HepG2 (cell line): Measurements from ENCODE around the gene TNS4. TPM values are rescaled to one million over a fixed set of nuclear protein-coding genes. Genes with fewer than 3 reads are reported as not detected.

Experiments
- ATF1 ChIP-seq: IDR thresholded peaks from 2 replicates; pipeline ENCODE4 v1.6.1; 2016; ENCODE audit warnings: mild to moderate bottlenecking, control low read depth
- CREM ChIP-seq, 2 experiments: sonication (generic) in 1 of 2; formaldehyde crosslinking in 1 of 2; IDR thresholded peaks; 2 replicates each; pipeline versions ENCODE4 v1.4.0 to v1.6.1; 2016 to 2020; ENCODE audit warnings: antibody characterized with exemption in 1 of 2, mild to moderate bottlenecking in 1 of 2, missing genetic modification reagents in 1 of 2
- FOXK2 ChIP-seq: fragments of 450-650 bp; IDR thresholded peaks from 2 replicates; pipeline ENCODE4 v1.6.1; 2016
- HNRNPUL1 ChIP-seq: fragments of 200-400 bp; formaldehyde crosslinking; IDR thresholded peaks from 2 replicates; pipeline ENCODE4 v1.6.1; 2017; ENCODE audit warnings: low read depth, mild to moderate bottlenecking, low read length, moderate library complexity
- IKZF4 ChIP-seq: sonication (generic); formaldehyde crosslinking; IDR thresholded peaks from 2 replicates; pipeline ENCODE4 v1.5.1; 2020; ENCODE audit warnings: borderline replicate concordance, mild to moderate bottlenecking, low read depth, missing genetic modification reagents; ENCODE audit errors: not compliant biosample characterization
- IRF2 ChIP-seq: IDR thresholded peaks from 2 replicates; pipeline ENCODE4 v1.6.1; 2018; ENCODE audit warnings: missing genetic modification reagents, missing compliant biosample characterization
- KDM3A ChIP-seq: IDR thresholded peaks from 2 replicates; pipeline ENCODE4 v1.6.1; 2018; ENCODE audit warnings: low read depth, missing compliant biosample characterization
- NCOR1 ChIP-seq: fragments of 200-600 bp; sonication (generic); IDR thresholded peaks from 2 replicates; pipeline ENCODE4 v1.7.0; 2017; ENCODE audit warnings: antibody characterized with exemption, low read length, borderline replicate concordance
- NKX3-1 ChIP-seq: sonication (generic); formaldehyde crosslinking; IDR thresholded peaks from 2 replicates; pipeline ENCODE4 v1.5.0; 2020; ENCODE audit warnings: missing genetic modification reagents
- NR0B2 ChIP-seq: sonication (generic); formaldehyde crosslinking; IDR thresholded peaks from 2 replicates; pipeline ENCODE4 v1.4.0; 2020; ENCODE audit warnings: mild to moderate bottlenecking, missing genetic modification reagents
- PRPF4 ChIP-seq: fragments of 200-400 bp; formaldehyde crosslinking; IDR thresholded peaks from 2 replicates; pipeline ENCODE4 v1.6.1; 2016; ENCODE audit warnings: low read length, low read depth; ENCODE audit not compliant: poor library complexity, severe bottlenecking
- SATB2 ChIP-seq: sonication (generic); formaldehyde crosslinking; IDR thresholded peaks from 2 replicates; pipeline ENCODE4 v1.5.0; 2020; ENCODE audit warnings: missing genetic modification reagents
- SMAD9 ChIP-seq: sonication (generic); formaldehyde crosslinking; IDR thresholded peaks from 2 replicates; pipeline ENCODE4 v1.5.1; 2020; ENCODE audit warnings: mild to moderate bottlenecking, missing genetic modification reagents
- ZBTB8A ChIP-seq: sonication (generic); formaldehyde crosslinking; IDR thresholded peaks from 2 replicates; pipeline ENCODE4 v1.4.0; 2020; ENCODE audit warnings: mild to moderate bottlenecking, low read depth, missing genetic modification reagents, borderline replicate concordance
- ZNF274 ChIP-seq: sonication (generic); formaldehyde crosslinking; IDR thresholded peaks from 2 replicates; pipeline ENCODE4 v1.5.1; 2020; ENCODE audit warnings: mild to moderate bottlenecking, missing genetic modification reagents
- ZNF430 ChIP-seq: sonication (generic); formaldehyde crosslinking; IDR thresholded peaks from 2 replicates; pipeline ENCODE4 v1.9.0; 2021; ENCODE audit warnings: mild to moderate bottlenecking, missing genetic modification reagents
- ZNF468 ChIP-seq: sonication (generic); formaldehyde crosslinking; IDR thresholded peaks from 2 replicates; pipeline ENCODE4 v1.8.0; 2022; ENCODE audit warnings: mild to moderate bottlenecking, moderate library complexity, missing genetic modification reagents
- ZNF598 ChIP-seq: sonication (generic); formaldehyde crosslinking; IDR thresholded peaks from 2 replicates; pipeline ENCODE4 v1.5.1; 2020; ENCODE audit warnings: mild to moderate bottlenecking, missing genetic modification reagents, borderline replicate concordance
- ZNF687 ChIP-seq: sonication (generic); formaldehyde crosslinking; IDR thresholded peaks from 2 replicates; pipeline ENCODE4 v1.5.1; 2020; ENCODE audit warnings: mild to moderate bottlenecking, missing genetic modification reagents, moderate library complexity
- ZNF703 ChIP-seq: sonication (generic); formaldehyde crosslinking; IDR thresholded peaks from 2 replicates; pipeline ENCODE4 v1.5.1; 2020; ENCODE audit warnings: missing genetic modification reagents, mild to moderate bottlenecking, moderate library complexity, borderline replicate concordance
- ZNF782 ChIP-seq: sonication (generic); formaldehyde crosslinking; IDR thresholded peaks from 2 replicates; pipeline ENCODE4 v1.4.0; 2020; ENCODE audit warnings: missing genetic modification reagents, mild to moderate bottlenecking, borderline replicate concordance
- ZNF83 ChIP-seq: sonication (generic); formaldehyde crosslinking; IDR thresholded peaks from 2 replicates; pipeline ENCODE4 v1.4.0; 2020; ENCODE audit warnings: missing genetic modification reagents, mild to moderate bottlenecking, borderline replicate concordance
- ZSCAN29 ChIP-seq: sonication (generic); formaldehyde crosslinking; conservative IDR thresholded peaks from 2 replicates; pipeline ENCODE4 v1.4.0; 2020; ENCODE audit warnings: mild to moderate bottlenecking, missing genetic modification reagents
- polyA plus RNA-seq, 8 experiments: library from polyadenylated mRNA; depleted of rRNA in 3 of 8; stranded (reverse) in 7 of 8; unstranded in 1 of 8; fragments of >200 nt; fragmentation: Illumina TruSeq in 4 of 8; extraction: Trizol in 4 of 8; gene quantifications; 2 replicates each; pipeline versions ENCODE4 v1.2.1 to v1.2.3, GENCODE V29; 2011 to 2016; ENCODE audit warnings: low read depth in 4 of 8, missing spikeins in 1 of 8, mixed read lengths in 1 of 8; ENCODE audit not compliant: insufficient read depth in 1 of 8
- total RNA-seq, 5 experiments: library from RNA; depleted of rRNA; stranded (reverse); fragments of >200 nt; fragmentation: Illumina TruSeq; extraction: Trizol; gene quantifications; 2 replicates each; pipeline ENCODE4 v1.2.3, GENCODE V29; 2016; ENCODE audit warnings: low read depth in 1 of 5

Gene TNS4
- total and polyA plus RNA-seq, 2 of the 13 experiments (the other 11 are each of a cell fraction or from before 2014, with no cell fraction given), result 0.58 to 2.1 TPM

GRCh38 chr17:40547079-40547784 is 45.8 kb upstream of the TNS4 start (continued):
- TF ChIP-seq NKX3-1 (CRISPR knock-in tag), result no peak
- TF ChIP-seq SATB2 (CRISPR knock-in tag), result no peak
- no peak for TF ChIP-seq NR0B2 (CRISPR knock-in tag)
- TF ChIP-seq ZNF687, result peak; percentile 74
- no peak for TF ChIP-seq IKZF4 (CRISPR knock-in tag)
- no peak for TF ChIP-seq CREM (IDR thresholded peaks at IDR 0.05)
- no peak for TF ChIP-seq CREM (CRISPR knock-in tag; IDR thresholded peaks at IDR 0.05)
- no peak for TF ChIP-seq NCOR1
- no peak for TF ChIP-seq HNRNPUL1
- no peak for TF ChIP-seq ZNF703
- no peak for TF ChIP-seq KDM3A
- no peak for TF ChIP-seq FOXK2
- TF ChIP-seq ZNF83 (CRISPR knock-in tag), result no peak
- 0 out of 2 replicates have a peak, but pooled peaks have one; percentile 17 for TF ChIP-seq SMAD9 (CRISPR knock-in tag)
- no peak for TF ChIP-seq IRF2
- TF ChIP-seq ZNF274 (CRISPR knock-in tag), result 0 out of 2 replicates have a peak, but pooled peaks have one; percentile 58
- TF ChIP-seq ZSCAN29, result no peak
- no peak for TF ChIP-seq ZBTB8A
- TF ChIP-seq PRPF4, result no peak
- no peak for TF ChIP-seq ZNF468 (CRISPR knock-in tag)
- TF ChIP-seq ZNF782 (CRISPR knock-in tag), result 0 out of 2 replicates have a peak, but pooled peaks have one; percentile 33
- TF ChIP-seq ATF1 (CRISPR knock-in tag), result no peak
- no peak for TF ChIP-seq ZNF430 (CRISPR knock-in tag)
- TF ChIP-seq ZNF598 (CRISPR knock-in tag), result no peak
